CD8-positive, alpha-beta memory T cell (primary cell): Measurements from ENCODE around the gene LMO1. TPM values are rescaled to one million over a fixed set of nuclear protein-coding genes. Genes with fewer than 3 reads are reported as not detected.

ENCODE experiments used
- CTCF ChIA-PET: fragments of 350-600 bp; sonication (Branson Sonifier 250); formaldehyde crosslinking; loops from one replicate; lab custom pipeline; 2021; ENCODE audit warnings: antibody characterized with exemption; lab: Charles Lee
- POLR2A ChIA-PET: fragments of 350-600 bp; sonication (Branson Sonifier 250); formaldehyde crosslinking; loops from one replicate; lab custom pipeline; 2021; ENCODE audit warnings: antibody characterized with exemption; lab: Charles Lee
- DNase-seq, 5 donors: peaks; one replicate each; pipeline versions ENCODE4 v3.0.0 to v3.0.0-alpha.2; 2020 to 2022; ENCODE audit warnings: mixed read lengths in 1 of 5
- H3K27ac ChIP-seq: one replicate; pipeline ENCODE4 v1.7.0; 2013; ENCODE audit warnings: low read depth, mild to moderate bottlenecking, low read length, moderate library complexity
- H3K27me3 ChIP-seq: 2 replicates; pipeline ENCODE4 v1.7.0; 2013; ENCODE audit warnings: low read length, mild to moderate bottlenecking; ENCODE audit not compliant: insufficient read depth, poor library complexity, severe bottlenecking
- H3K36me3 ChIP-seq: 2 replicates; pipeline ENCODE4 v1.7.0; 2013; ENCODE audit warnings: mild to moderate bottlenecking, low read length, moderate library complexity; ENCODE audit not compliant: insufficient read depth
- H3K4me1 ChIP-seq: 2 replicates; pipeline ENCODE4 v1.7.0; 2013; ENCODE audit warnings: mild to moderate bottlenecking, low read length, moderate library complexity; ENCODE audit not compliant: insufficient read depth
- H3K4me3 ChIP-seq: 2 replicates; pipeline ENCODE4 v1.7.0; 2013; ENCODE audit warnings: mild to moderate bottlenecking, low read length
- H3K9me3 ChIP-seq: 2 replicates; pipeline ENCODE4 v1.7.0; 2013; ENCODE audit warnings: mild to moderate bottlenecking, low read length
- H3K27ac Mint-ChIP-seq, 8 donors: one replicate each; pipeline ENCODE4 v1.8.0; 2020 to 2021; ENCODE audit warnings: mixed read lengths in 8 of 8, mild to moderate bottlenecking in 6 of 8, inconsistent platforms in 3 of 8, moderate library complexity in 3 of 8
- H3K27me3 Mint-ChIP-seq, 2 donors: one replicate each; pipeline ENCODE4 v1.8.0; 2020 to 2021; ENCODE audit warnings: mixed read lengths in 2 of 2, mild to moderate bottlenecking in 1 of 2, moderate library complexity in 1 of 2
- H3K36me3 Mint-ChIP-seq, 3 donors: one replicate each; pipeline ENCODE4 v1.8.0; 2020 to 2021; ENCODE audit warnings: mixed read lengths in 3 of 3, inconsistent platforms in 1 of 3, mild to moderate bottlenecking in 1 of 3
- H3K4me1 Mint-ChIP-seq, 3 donors: one replicate each; pipeline ENCODE4 v1.8.0; 2020 to 2021; ENCODE audit warnings: mixed read lengths in 3 of 3, inconsistent platforms in 1 of 3, mild to moderate bottlenecking in 1 of 3
- H3K4me3 Mint-ChIP-seq, 7 donors: one replicate each; pipeline ENCODE4 v1.8.0; 2020 to 2021; ENCODE audit warnings: mixed read lengths in 7 of 7, mild to moderate bottlenecking in 6 of 7, moderate library complexity in 4 of 7, inconsistent platforms in 2 of 7
- H3K9me3 Mint-ChIP-seq, 5 donors: one replicate each; pipeline ENCODE4 v1.8.0; 2020 to 2022; ENCODE audit warnings: mixed read lengths in 5 of 5, mild to moderate bottlenecking in 3 of 5, moderate library complexity in 2 of 5, inconsistent platforms in 1 of 5
- polyA plus RNA-seq: library from polyadenylated mRNA; unstranded; fragments of 300-500 nt; fragmentation: Illumina TruSeq; gene quantifications from one replicate; pipeline ENCODE4 v1.2.3, GENCODE V29; 2021
- total RNA-seq, 2 experiments: library from RNA; stranded (reverse); gene quantifications; one replicate each; pipeline ENCODE4 v1.2.3, GENCODE V29; 2021

Gene LMO1
- total and polyA plus RNA-seq, 3 experiments from 2014 or later, result 0.29 TPM; not detected in 2

DNA sequence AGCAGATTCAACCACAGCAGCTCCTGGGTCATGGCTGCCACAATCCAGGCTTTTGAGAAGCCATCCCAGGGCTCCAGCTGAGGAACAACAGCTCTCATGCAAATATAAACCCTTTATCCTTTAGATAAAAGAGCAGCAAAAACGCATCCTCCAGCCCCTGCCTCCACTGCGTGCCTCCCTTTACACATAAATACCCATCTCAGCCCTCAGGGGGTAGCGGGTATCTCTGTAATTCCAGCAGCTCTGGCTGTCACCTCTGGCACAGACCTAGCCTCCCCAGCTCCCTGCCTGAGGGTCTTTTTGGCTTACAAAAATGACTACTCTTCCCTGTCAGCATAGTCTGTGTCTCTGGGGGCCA lies 21.6 kb downstream of the LMO1 start:
- Histone ChIP-seq H3K36me3 (no peaks in the 10 kb centered on the region), H3K27me3 (no peaks in the 10 kb centered on the region), H3K4me1 (no peaks in the 10 kb centered on the region), H3K4me3 (no peak overlapping the region), H3K9me3 (no peaks in the 10 kb centered on the region), H3K27ac (no peak overlapping the region)
- Mint-ChIP-seq H3K27ac (no peak overlapping the region), H3K9me3 (peaks cover 0 to 2% (median 0%) of the 10 kb centered on the region in 5 donors), H3K4me1 (no peaks in the 10 kb centered on the region), H3K27me3 (peaks cover 12 to 15% of the 10 kb centered on the region in 2 donors), H3K4me3 (no peak overlapping the region), H3K36me3 (no peaks in the 10 kb centered on the region)
- CTCF ChIA-PET, result interaction anchor here (1.3 kb wide), 1 partner anchor 15 kb away, joined by 3 read pairs; no protein-coding TSS in a partner anchor
- POLR2A ChIA-PET, result no interaction called here
- DNase-seq, result no peak

DNA sequence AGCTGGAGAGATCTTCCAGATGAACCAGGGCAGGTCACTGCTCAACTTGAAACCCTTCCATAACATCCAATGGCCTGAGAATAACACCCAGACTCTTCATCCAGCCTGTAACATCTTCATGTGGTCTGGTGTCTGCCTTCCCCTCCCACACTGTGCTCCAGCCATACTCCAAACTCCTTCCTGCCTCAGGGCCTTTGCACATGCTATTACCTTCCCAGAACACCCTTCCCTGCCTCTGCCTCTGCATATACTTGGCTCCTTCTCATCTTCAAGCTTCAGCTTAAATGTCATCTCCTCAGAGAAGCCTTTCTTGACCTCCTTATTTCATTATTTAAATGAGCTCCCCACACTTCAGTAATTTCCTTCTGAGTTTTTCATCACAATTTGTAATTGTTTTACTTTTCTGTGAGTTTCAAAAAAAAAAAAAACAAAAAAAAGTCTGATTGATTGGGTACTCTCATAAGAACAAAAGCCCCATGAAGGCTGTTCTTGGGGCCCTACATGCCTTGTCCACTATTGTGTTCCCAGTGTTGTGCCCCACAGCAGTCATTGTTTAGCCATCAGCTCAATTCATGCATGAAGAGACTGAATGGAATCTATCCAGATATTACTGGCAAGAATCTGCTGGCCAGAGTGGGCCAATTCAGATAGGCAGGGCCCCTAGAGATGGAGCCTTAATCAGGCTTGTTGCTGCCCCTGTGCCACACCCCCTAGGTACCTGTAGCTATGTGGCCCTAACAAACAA lies 22.1 kb downstream of the LMO1 start:
- CTCF ChIA-PET, result interaction anchor here (1.3 kb wide), 1 partner anchor 15 kb away, joined by 3 read pairs; no protein-coding TSS in a partner anchor
- no peak overlapping the region for H3K27ac ChIP-seq
- Mint-ChIP-seq H3K27me3 (peaks cover 11 to 12% of the 10 kb centered on the region in 2 donors), H3K27ac (no peak overlapping the region), H3K4me1 (no peaks in the 10 kb centered on the region), H3K4me3 (no peak overlapping the region), H3K9me3 (peaks cover 0 to 2% (median 0%) of the 10 kb centered on the region in 5 donors), H3K36me3 (no peaks in the 10 kb centered on the region)
- H3K36me3 ChIP-seq, result no peaks in the 10 kb centered on the region
- no peak overlapping the region for H3K4me3 ChIP-seq
- no peaks in the 10 kb centered on the region for H3K4me1 ChIP-seq
- H3K27me3 ChIP-seq, result no peaks in the 10 kb centered on the region
- H3K9me3 ChIP-seq, result no peaks in the 10 kb centered on the region
- DNase-seq, result no peak
- POLR2A ChIA-PET, result no interaction called here

DNA sequence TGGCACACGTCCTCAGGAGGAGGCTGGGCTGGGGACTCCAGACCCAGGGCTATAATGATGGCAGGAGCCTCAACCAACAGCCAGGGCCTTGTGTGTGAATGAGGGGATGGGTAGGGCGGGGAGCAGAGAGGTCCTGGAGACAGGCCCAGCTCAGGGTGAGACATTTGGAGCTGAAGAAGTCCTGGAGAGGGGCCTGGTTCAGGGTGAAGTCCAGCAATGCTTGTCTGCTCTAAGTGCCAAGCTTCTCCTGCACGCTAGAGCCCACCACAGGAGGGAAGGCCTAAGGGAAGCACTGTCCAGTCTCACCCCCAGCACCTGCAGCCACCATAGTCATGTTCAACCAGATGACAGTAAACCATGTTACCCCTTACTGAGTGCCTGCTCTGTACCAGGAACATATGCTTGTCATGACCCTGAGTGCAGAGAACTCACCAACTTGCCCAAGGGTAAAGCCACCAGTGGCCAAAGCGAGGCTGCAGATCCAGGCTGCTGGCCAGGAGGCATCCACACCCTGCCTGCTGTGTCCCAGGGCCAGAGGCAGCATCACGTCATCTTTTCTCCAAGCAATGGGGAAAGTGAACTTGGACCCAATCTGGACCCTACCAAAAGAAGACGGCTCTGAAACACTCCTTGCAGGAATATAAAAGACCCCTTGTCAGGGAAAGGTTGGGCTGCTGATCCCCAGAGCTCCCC lies 24.0 kb downstream of the LMO1 start:
- Histone ChIP-seq H3K4me1 (no peaks in the 10 kb centered on the region), H3K27ac (no peak overlapping the region), H3K27me3 (no peaks in the 10 kb centered on the region), H3K36me3 (no peaks in the 10 kb centered on the region), H3K4me3 (no peak overlapping the region), H3K9me3 (no peaks in the 10 kb centered on the region)
- Mint-ChIP-seq H3K4me3 (no peak overlapping the region), H3K9me3 (peaks cover 0 to 2% (median 0%) of the 10 kb centered on the region in 5 donors), H3K36me3 (no peaks in the 10 kb centered on the region), H3K4me1 (peaks cover 6 to 11% (median 9%) of the 10 kb centered on the region in 3 donors), H3K27ac (peak overlapping the region in 1 of 8 donors; percentile 47), H3K27me3 (peaks cover 5 to 7% of the 10 kb centered on the region in 2 donors)
- no peak for DNase-seq
- ChIA-PET POLR2A (no interaction called here), CTCF (interaction anchor here (1.5 kb wide), 1 partner anchor 12 kb away, joined by 3 read pairs; no protein-coding TSS in a partner anchor)

DNA sequence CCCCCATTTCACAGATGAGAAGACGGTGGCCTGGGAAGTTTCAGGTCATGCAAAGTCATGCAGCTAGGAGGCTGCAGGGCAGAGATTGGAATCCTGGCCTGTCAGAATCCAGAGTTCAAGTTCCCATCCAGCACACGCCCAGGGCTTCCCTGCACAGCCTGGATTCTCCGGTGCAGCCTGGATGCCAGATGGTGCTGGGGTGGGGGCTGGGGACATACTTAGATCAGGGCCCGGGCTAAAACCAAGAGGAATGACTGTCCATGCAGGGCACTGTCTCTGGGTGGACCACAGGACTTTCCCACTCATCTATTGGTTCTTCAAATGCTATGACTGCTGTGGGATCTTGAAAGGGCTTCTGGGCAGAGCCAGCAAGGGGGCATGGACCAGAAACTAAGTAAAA lies 24.6 kb downstream of the LMO1 start:
- no peaks in the 10 kb centered on the region for H3K4me1 ChIP-seq
- Mint-ChIP-seq H3K4me3 (no peak overlapping the region), H3K27me3 (peaks cover 3 to 5% of the 10 kb centered on the region in 2 donors), H3K27ac (no peak overlapping the region), H3K4me1 (peaks cover 7 to 14% (median 11%) of the 10 kb centered on the region in 3 donors), H3K36me3 (no peaks in the 10 kb centered on the region), H3K9me3 (peaks cover 0 to 2% (median 0%) of the 10 kb centered on the region in 5 donors)
- no peak overlapping the region for H3K27ac ChIP-seq
- no peak overlapping the region for H3K4me3 ChIP-seq
- ChIA-PET POLR2A (no interaction called here), CTCF (interaction anchor here (2.5 kb wide), 1 partner anchor 25 kb away, joined by 7 read pairs; the partner anchor contains the start of gene LMO1)
- no peaks in the 10 kb centered on the region for H3K36me3 ChIP-seq
- no peak for DNase-seq
- H3K27me3 ChIP-seq, result no peaks in the 10 kb centered on the region
- H3K9me3 ChIP-seq, result no peaks in the 10 kb centered on the region

DNA sequence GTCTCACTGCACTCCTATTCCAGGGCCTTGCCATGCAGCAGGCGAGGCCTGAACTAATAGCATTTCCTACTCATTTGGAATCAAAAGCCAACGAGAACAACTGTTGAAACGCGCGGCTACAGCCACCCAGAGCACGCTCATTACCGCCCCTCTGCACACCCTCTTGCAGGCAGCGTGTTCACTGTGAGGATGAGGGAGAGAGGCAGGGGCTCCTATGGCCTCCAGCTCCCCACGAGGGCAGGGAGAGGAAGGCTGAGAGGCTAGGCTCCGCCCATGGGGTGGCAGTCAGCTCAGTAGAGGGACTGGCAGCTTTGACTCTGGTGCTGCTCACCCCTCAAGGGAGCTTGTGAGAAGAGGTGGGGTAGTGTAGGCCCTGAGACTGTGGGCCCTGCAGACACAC lies 26.2 kb downstream of the LMO1 start:
- Mint-ChIP-seq H3K9me3 (peaks cover 0 to 2% (median 0%) of the 10 kb centered on the region in 5 donors), H3K27me3 (peaks cover 3 to 5% of the 10 kb centered on the region in 2 donors), H3K36me3 (no peaks in the 10 kb centered on the region), H3K4me3 (no peak overlapping the region), H3K4me1 (peaks cover 7 to 14% (median 11%) of the 10 kb centered on the region in 3 donors), H3K27ac (no peak overlapping the region)
- Histone ChIP-seq H3K9me3 (no peaks in the 10 kb centered on the region), H3K4me3 (no peak overlapping the region), H3K4me1 (no peaks in the 10 kb centered on the region), H3K27ac (no peak overlapping the region), H3K27me3 (no peaks in the 10 kb centered on the region), H3K36me3 (no peaks in the 10 kb centered on the region)
- CTCF ChIA-PET, result interaction anchor here (2.5 kb wide), 1 partner anchor 26 kb away, joined by 7 read pairs; the partner anchor contains the start of gene LMO1
- POLR2A ChIA-PET, result no interaction called here
- no peak for DNase-seq

DNA sequence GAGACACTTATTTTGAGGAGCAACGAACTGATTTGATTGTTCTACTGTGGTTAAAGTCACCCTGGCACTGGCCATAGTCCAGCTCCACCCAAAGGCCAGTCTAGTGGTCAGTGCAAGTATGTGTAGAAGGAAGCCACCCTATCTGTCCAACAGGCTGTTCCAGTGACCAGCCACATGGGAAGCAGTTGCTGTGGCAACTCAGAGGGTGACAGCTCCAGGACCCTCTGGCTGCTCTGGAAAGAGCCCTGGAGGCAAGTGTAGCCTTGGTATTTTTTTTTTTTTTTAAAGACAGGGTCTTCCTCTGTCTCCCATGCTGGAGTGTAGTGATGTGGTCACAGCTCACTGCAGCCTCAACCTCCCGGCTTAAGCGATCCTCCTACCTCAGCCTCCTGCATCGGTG lies 27.8 kb downstream of the LMO1 start:
- Histone ChIP-seq H3K27ac (no peak overlapping the region), H3K4me3 (no peak overlapping the region), H3K27me3 (no peaks in the 10 kb centered on the region), H3K4me1 (no peaks in the 10 kb centered on the region), H3K36me3 (no peaks in the 10 kb centered on the region), H3K9me3 (no peaks in the 10 kb centered on the region)
- ChIA-PET CTCF (no interaction called here), POLR2A (no interaction called here)
- no peaks in the 10 kb centered on the region for H3K9me3 Mint-ChIP-seq
- H3K36me3 Mint-ChIP-seq, result no peaks in the 10 kb centered on the region
- H3K27me3 Mint-ChIP-seq, result peaks cover 2 to 4% of the 10 kb centered on the region in 2 donors
- peak overlapping the region in 1 of 8 donors; percentile 22 for H3K27ac Mint-ChIP-seq
- peak overlapping the region in 1 of 7 donors; percentile 19 for H3K4me3 Mint-ChIP-seq
- H3K4me1 Mint-ChIP-seq, result peaks cover 7 to 14% (median 11%) of the 10 kb centered on the region in 3 donors
- no peak for DNase-seq

- Mint-ChIP-seq H3K9me3 (no peaks in the 10 kb centered on the region), H3K4me3 (peak overlapping the region in 2 of 7 donors; percentile 2 to 19), H3K36me3 (no peaks in the 10 kb centered on the region), H3K4me1 (peaks cover 7 to 14% (median 11%) of the 10 kb centered on the region in 3 donors), H3K27ac (peak overlapping the region in 3 of 8 donors; percentile 1 to 3 (median 2)), H3K27me3 (peaks cover 2 to 4% of the 10 kb centered on the region in 2 donors)
- Histone ChIP-seq H3K4me3 (no peak overlapping the region), H3K27ac (no peak overlapping the region), H3K27me3 (no peaks in the 10 kb centered on the region), H3K4me1 (no peaks in the 10 kb centered on the region), H3K36me3 (no peaks in the 10 kb centered on the region), H3K9me3 (no peaks in the 10 kb centered on the region)
- CTCF ChIA-PET, result no interaction called here
- DNase-seq, result no peak
- POLR2A ChIA-PET, result no interaction called here
Observed at GRCh38 chr11:8234910-8235309, 28.8 kb downstream of the LMO1 start.

GRCh38 chr11:8234425-8234821 lies 29.3 kb downstream of the LMO1 start:
- DNase-seq, result no peak
- Mint-ChIP-seq H3K9me3 (no peaks in the 10 kb centered on the region), H3K27ac (peak overlapping the region in 1 of 8 donors; percentile 90), H3K27me3 (peaks cover 2 to 4% of the 10 kb centered on the region in 2 donors), H3K4me3 (no peak overlapping the region), H3K4me1 (peaks cover 7 to 14% (median 11%) of the 10 kb centered on the region in 3 donors), H3K36me3 (no peaks in the 10 kb centered on the region)
- POLR2A ChIA-PET, result no interaction called here
- no peaks in the 10 kb centered on the region for H3K27me3 ChIP-seq
- H3K36me3 ChIP-seq, result no peaks in the 10 kb centered on the region
- H3K27ac ChIP-seq, result no peak overlapping the region
- H3K4me3 ChIP-seq, result no peak overlapping the region
- H3K9me3 ChIP-seq, result no peaks in the 10 kb centered on the region
- CTCF ChIA-PET, result no interaction called here
- H3K4me1 ChIP-seq, result no peaks in the 10 kb centered on the region
